Stimulated activated CD4-positive, alpha-beta T cell treated with anti-CD3 and anti-CD28 coated beads, Interleukin-2, amount 100 ng/mL, for 24 hours (primary cell): ENCODE measurements around the gene KLK1.

Experiments used
- DNase-seq, 2 donors: peaks; one replicate each; pipeline ENCODE4 v3.0.0-alpha.2; 2020

Gene KLK1

DNA sequence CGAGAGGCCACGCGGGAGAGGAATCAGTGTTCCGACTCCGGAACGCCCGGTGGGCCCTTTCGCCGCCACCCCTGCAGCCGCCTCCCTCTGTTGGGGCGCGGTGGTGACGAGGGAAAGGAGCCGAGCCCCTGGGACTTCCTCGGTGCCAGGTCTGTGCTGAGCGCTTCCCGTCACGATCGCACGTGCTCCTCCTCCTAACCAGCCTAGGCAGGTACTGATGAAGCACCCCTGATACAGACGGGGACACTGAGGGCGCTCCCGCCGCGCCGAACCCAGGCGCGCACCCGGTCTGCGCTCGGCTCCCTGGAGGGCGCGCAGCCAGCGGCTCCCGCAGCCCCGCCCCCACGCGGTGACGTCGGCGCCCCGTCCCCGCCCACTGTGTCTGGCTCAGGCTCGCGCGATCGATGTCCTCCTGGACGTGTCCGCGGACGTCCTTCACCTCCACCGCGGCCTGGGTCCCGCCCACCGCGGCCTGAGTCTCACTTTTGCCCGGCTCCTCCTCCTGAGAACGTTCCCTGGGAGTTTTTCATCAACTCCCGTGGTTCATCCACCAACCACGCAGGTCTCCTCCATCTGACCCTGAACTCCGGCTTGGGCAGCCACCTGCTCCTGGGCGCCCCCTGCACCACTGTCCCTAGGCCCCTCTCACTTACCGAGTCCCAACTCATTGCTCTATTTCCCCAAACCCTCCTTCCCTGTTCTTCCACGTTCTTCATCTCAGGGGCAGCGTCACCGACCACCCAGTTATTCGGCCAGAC lies 12.4 kb upstream of the KLK1 start:
- DNase-seq: peak; percentile 77 to 87

DNA sequence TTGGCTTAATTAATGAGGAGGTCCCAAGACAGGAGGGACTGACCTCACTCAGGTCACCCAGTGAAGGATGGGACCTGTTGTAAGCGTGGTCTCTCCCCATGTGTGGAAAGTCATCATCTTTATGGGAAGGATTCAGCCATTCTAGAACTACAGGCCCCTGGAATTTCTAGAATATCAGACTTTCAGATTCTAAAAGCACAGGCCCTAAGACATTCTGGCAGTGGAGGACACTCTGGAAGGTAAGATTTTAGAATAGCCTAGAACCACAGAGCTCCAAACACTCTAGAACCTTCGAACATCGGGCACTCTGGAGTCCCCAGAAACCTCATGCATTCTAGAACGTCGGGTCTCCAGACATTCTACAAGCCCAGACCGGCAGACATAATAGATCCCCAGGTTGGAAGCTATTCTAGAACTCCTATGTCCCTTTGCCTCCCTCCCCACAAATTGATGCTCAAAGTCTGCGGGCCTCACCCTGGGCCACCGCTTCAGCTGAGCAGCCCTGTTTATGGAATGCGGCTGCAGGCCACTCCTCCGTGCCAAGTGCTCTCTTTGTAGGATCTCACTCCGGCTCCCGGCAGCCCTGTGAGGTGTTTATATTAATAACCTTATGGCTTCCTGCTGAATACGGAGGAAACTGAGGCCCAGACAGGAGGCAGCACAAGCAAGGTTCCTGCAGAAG lies 11.7 kb upstream of the KLK1 start:
- DNase-seq: no peak

DNA sequence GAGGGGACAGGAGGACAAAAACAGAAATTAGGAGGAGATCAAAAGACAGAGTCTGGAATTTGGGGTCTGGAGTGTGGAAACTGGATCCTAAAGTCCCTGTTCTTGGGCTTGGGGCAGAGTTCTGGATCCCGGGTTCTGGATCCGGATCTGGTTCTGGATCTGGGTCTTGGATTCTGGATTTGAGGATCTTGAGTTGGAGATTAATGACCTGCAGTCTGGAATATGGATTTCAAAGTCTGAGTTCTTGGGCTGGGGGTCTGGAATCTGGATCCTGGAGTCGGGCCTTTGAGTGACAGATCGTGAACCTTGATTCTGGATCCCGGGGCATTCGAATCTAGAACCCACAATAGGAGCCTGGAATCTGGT lies 10.2 kb upstream of the KLK1 start:
- no peak for DNase-seq

DNA sequence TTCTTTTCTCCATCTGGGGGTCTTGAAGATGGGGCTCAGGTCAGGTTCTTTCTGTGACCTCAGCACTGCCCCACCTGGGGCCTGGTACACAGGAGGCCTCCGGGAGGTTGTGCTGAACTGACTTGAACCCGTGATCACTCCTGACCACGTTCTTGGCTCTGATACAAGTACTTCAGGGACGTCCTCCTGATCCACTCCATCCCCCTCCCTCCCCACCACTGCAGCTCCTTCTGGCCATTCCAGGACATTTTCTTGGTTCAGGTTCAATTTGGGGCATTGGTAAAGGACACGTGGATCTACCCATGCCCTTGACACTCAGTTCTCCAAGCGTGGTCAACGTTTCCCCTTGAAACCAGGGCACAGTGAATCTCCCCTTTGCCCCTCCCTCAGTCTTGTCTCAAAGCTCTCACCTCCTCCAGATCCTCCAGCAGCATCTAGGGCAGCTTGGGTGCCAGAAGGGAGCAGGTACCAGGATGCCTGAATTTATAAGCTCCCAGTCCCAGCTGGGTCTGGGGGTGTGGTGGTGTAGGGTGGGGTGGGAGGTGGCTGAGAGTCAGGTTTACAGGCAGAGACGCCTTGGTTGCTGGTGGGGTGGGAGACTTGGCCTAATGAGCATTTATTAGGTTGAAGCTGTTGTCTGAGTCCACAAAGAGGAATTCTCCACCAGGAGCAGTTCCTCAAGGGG lies 9.7 kb upstream of the KLK1 start, which contains the start of gene KLK15:
Gene KLK15 (minus strand): TSS at position 458 of the 685 bp plus-strand sequence. CDS start 2,082 bp downstream, outside the sequence.
- DNase-seq: no peak

DNA sequence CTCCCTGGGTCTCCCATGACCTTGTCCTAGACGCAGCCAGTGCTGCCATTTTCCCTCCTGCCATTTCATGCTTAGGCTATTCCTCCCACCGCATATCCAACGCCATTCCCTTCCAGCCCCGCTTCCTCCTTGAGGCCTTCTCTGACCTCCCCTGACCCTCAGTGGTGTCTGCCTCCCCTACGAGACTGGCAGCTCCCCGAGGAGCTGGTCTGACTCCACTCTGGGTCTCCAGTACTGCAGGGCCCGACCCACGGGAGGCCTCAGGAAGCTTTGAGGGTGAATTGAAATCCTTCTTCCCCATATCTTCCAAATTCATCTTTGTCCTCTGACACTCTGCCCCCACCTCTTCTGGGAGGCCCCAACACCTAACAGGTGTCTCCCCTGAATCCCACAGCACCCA lies 9.1 kb upstream of the KLK1 start:
- DNase-seq: no peak

DNA sequence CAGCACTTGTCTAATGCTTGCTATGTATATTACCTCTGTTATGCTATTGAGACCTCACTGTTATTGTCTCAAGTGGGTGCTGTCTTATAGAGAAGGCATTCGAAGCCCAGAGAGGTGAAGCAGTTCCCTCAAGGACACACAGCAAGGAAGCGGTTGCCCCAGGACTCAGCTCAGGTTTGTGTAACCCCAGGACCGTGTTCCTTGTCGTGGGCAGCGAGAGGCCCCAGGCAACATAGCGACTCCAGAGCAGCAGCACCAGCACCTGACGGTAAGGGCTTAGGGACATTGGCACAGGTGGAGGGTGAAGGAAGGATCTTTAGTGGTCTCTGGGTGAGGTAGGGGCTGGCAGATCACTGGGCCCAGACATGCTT lies 7.4 kb upstream of the KLK1 start:
- DNase-seq: no peak

DNA sequence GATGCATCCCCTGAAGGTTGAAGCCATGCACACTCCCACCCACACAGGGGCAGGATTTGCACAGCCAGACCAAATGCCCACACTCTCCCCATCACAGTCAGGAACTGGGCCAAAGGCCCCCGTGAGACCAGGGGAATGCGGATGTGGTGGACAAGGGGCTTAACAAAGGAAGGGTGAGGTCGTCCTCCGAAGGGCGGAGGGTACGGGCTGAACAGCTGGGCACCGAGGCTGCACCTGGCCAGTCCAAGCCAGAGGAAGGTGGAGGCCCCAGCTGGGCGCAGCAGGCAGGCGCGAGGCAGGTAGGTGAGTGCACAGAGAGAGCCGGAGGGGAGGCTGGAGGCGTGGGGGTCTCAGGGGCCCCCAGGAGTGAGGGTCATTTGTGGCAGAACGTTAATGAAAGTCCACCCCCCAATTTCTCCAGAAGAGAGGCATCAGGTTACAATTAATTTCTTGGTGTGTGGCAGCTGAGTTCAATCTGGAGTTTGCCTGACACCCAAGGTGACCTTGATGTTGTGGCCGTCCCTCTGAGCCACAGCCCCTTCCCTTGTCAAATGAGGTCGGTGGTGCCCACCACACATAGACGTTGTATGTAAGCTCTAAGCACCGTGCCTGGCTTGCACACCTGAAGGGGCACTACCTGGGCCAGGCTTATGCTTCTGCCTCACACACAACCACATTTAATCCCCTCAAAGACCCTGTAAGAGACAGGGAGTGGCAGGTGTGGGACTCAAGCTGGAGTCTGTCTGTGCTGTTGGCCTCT lies 6.9 kb upstream of the KLK1 start:
- no peak for DNase-seq

DNA sequence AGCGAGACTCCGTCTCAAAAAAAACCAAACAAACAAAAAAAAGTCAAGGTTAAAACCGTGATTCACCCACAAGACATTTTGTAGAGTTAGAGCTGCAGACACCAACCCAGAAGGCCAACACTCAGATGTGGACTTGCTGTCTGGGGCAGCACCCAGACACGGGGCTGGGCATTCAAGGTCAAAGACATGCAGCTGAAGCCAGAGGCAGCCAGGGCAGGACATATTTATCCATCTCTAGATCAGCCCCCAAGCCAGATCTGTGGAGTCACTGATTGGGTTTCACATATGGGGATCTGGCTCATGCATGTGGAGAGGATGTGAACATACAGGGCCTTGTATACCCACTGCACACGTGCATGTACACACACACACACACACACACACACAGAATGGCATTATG lies 6.2 kb upstream of the KLK1 start:
- DNase-seq: no peak

DNA sequence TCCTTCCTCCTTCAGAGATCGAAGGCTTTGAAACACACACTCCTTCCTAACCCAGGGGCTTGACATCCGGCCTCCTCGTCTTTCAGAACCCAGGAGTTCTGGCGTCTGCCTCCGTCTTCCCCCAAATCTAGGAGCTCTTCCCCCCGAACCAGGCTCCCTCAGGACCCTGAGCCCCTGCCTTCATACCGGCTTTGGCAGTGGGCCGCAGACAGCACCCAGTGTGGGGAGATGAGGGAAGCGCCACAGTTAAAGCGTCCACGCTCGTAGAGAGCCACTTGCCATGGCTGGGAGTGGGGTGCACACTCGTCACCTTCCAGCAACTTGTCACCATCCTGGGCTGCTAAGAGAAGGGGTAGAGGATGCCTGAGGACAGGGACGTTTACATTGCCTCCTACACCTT lies 3.9 kb upstream of the KLK1 start:
- DNase-seq: no peak

DNA sequence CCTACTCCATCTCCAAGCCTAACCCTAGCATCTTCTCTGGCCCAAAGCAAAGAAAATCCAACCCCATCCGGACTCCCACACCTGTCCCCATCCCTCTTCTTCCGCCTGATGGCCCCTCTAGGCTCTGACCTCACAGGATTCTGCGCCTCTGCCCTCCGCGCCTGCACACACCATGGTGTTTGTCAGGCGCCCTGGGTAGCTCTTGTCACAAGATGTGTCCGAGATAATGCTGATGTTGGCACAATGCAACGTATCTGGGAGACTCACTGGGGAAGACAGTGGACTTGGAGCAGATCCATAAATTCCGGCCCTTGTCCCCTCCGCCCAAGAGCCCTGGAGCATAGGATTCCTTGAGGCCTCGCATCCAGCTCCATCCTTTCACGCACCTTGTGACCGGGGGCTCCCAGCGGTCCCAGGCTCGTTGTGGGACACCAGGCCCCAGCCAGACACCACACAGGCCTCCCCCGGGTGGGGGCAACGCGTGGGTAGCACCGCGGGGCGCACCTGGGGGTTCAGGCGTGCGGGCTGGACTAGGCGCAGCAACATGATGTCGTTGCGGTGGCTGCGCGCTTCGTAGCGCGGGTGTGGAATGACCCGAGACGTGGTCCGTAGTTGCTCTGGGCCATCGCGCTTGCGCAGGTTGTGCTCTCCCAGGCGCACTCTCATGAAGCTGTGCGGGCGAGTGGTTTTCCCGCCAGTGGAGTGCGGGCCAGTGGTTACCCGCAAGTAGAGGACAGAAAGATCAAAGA lies 3.1 kb upstream of the KLK1 start:
- no peak for DNase-seq

DNA sequence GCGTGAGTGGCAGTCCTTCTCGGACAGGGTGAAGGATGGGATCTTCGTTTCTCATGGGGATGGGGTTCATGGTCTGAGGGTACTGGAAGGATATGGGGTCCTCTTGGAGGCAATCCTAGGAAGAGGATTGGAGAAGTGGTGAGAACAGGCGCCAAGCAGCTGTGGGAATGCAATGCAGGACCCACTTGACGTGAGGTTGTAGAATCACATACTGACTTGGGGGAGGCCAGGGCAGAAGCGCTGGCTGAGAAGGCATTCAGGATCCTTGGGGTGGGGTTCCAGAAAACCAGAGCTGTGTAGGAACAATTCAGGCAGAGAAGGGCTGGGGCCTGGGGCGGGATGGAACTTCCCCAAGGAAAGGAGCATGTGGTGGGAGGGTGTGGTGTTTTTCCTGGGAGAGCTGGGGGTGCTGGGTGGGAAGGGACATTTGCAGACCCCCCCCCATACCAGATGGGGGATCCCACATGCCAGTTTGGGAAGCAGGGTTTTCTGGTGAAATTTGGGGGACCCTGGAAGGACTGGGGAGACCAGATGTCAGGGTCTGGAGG lies 852 bp downstream of the KLK1 start:
- DNase-seq: no peak

DNA sequence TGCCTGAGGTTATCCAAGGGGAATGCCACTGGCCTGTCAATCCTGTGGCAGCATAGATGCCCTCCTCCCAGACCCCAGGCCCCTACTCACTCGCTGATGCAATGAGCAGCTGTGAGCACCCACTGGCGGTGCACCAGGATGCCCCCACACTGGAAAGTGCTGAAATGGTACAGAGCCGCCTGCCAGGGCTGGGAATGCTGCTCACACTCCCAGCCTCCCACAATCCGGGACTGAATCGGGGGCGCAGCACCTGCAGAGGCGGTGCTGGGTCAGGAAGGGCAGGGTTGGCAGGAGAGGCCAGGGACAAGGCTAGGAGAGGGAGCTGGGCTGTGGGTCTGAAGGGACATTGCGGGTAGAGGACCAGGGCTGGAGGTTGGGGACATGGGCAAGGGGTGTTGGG lies 2.0 kb downstream of the KLK1 start:
- DNase-seq: no peak

DNA sequence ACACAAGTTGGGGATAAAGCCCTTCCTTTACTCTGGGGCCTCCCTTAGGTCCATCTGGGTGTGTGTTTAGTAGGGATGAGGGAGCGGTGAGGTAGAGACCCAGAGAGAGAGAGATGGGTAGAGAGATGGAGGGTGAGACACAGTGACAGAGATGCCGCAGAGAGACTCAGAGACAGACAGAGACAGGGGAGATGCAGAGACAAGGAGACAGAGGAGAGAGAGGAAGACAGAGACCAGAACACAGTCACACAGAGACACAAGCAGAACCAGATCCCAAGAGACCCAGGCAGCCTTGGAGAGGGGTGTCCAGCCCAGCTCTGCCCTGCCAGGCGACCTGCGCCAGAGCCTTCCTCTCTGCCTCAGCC lies 2.4 kb downstream of the KLK1 start:
- DNase-seq: no peak

DNA sequence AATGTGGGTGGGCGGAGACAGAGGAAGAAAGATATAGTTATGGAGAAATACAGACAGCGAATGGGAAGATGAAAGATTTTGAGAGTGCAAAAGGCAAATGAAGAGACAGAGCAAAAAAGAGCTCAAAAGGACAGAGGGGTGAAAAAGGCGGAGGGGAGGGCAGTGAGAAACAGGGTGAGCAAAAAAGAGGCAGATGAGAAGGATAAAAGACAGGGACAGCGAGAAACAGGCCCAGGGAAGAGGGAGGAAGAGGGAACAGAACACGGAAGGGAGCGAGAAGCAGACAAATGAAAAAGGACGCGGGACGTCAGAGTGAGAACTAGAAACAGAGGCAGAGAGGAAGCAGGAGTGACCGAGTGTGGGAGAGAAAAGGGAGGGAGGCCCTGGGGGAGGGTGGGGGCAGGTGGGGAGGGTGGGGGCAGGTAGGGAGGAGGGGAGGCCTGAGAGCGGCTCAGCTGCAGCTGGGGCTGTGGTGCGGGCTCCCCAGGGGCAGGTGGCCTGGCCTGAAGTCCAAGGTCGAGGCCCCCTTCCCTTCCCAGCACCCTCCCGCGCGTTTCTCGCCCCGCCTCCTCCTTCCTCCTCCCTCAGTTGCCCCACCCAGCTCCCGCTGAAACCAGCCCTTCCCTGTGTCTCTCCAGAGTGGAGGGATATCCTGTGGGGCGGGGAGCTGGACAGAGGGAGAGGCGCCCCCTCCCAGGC lies 2.9 kb downstream of the KLK1 start:
- DNase-seq: no peak

DNA sequence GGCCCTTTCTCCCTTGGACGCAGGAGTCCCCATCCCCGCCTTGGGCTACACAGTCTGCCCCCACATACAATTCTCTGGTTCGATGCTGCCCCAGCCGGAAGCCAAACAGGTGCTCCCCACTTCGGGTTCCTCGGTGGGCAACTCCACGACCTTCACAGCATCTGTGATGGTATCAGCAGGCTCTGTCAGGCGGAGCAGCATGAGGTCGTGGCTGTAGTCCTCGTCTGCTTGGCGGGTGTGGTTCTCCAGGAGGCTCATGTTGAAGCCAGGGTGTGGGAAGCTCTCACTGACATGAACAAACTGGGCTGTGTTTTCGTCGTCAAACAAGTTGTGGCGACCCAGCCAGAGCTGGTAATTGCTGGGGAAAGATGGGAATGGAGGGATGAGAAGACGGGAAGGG lies 3.5 kb downstream of the KLK1 start:
- no peak for DNase-seq

DNA sequence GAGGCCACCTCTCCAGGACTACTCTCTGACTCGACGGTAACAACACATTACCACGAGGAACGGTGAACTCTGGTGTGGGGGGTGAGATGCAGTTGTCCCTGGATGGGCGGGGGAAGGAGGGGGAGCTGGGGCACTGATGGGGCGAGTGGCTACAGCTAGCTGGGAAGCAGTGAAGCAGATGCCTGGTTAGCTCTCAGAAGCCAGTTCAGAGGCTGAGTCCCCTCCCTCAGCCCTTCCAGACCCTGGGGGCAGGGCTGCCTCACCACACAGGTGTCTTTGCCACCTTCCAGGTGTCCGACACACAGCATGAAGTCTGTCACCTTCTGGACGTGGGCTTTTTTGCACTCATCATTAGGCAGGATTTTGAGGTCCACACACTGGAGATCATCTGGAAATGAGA lies 4.0 kb downstream of the KLK1 start:
- DNase-seq: no peak

DNA sequence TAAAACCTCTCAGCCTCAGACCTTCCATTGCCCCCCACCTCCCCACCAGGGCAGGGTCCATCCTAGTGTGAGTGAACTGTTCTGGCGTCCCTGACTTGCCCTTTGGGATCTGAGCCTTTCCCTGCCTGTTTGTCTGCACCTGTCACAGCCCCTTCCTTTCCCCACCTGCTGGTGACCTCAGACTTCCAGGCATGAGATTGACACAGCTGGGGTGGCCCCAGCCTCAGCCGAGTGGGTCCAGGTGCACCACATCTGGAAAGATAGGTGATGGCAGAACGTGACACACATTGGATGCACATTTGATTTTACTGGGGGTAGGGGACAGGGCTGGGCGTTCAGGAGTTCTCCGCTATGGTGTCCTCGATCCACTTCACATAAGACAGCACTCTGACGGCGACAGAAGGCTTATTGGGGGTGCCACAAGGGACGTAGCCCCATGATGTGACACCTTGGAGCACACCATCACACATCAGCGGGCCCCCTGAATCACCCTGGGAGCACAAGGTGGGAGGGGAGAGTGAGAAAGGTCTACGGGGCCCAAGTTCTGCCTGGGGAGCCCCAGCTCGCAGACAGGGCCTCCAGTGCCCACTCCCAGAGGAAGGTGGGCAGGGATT lies 4.6 kb downstream of the KLK1 start:
- DNase-seq: no peak

DNA sequence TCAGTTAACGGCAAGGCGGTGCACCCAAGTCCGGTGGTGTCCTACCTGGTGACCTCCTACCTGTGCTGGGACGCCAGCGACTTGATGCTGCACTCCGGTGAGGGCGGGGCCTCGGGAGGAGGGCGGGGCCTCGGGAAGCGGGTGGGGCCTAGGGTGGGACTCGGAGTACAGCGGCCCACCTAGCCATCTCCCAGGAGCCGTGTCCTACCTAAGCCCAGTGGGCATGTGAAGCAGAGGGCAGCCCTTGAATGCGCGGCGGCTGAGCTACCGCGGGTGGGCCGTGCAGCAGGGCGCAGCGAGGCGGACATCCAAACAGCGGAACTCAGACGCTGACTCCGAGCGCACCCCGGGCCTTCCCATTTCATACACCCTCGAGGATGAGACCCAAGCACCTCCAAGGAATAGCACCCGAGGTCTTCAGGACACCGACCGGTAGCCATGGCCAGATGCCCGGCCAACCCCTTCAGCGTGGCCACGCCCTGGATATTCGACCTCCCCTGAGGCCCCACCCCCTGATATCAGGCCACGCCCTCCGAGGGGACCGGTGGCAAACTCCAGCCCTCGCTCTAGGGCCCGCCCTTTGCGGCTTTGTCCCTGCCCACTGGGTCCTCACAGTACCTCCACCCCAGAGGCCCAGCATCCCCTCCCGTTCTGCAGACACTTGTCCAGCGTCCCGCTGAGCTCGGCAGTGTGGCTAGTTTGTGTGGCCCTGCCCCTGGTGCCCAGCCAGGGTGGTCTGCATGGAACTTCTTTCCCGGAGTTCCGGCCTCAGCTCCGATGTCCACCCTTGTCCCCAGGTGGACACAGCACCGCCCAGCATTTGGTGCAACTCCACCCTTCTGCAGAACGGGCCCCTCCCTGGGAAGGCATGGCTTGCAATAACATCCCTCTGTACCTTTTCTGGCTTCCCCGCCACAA lies 5.4 kb downstream of the KLK1 start:
- peak; percentile 61 to 77 for DNase-seq

DNA sequence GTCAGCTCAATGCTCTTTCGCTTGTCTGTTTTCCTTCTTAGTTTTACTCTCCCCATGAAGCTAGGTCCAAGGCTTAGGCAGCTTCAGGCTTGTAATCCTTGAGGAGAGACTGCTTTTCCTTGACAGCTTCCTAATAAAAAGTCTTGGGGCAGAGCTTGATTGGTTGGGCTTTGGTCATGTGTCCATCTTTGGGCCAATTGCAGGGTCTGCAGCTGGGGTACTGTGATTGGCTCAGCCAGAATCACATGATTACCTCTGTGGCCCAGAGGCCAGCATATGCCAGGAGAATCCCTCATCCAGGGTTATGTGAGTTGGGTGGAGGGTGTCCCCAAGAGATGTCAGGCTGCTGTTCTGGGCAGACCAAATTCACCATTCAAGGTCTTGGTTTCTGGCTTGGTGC lies 8.1 kb downstream of the KLK1 start:
- no peak for DNase-seq

DNA sequence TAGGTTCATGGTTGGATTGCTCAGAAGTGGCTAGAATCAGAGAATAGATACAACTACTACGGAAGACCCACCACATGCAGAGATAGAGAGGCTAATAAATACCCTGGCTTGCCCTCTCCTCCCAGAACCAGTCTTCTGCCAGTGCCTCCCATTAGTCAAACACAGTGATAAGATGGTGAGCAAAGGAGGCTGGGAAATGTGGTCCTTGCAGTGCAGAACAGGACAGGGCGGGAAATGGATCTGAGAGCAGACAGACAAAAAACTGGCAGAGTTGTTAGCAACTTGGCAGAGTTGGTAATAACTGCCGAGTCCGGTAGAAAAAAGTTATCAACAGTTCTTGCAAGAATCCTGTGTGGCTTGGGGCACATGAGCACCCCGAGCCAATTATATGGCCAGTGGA lies 8.7 kb downstream of the KLK1 start:
- DNase-seq: no peak
